Pancreas (tissue), 10 donors: ENCODE results near the gene ELANE. TPM values are rescaled to one million over a fixed set of nuclear protein-coding genes. Genes with fewer than 3 reads are reported as not detected.
"Not testable (repeated sequence)": the region's sequence is repeated elsewhere in the genome, so short reads cannot be mapped to it uniquely, and the experiment has no call there.

Experiments used
- ATAC-seq, 4 donors: fragments of 200-7000 bp; cut with Tn5 transposase; one replicate each; pipeline versions ENCODE4 v1.8.0 to v1.9.1; 2020; ENCODE audit warnings: mild to moderate bottlenecking in 4 of 4, moderate library complexity in 4 of 4
- DNase-seq, 6 donors: peaks; one replicate each; pipeline ENCODE4 v3.0.0-alpha.2; 2020
- FAIRE-seq: peaks from 2 replicates; lab custom pipeline; 2012; peaks lifted over from hg19 to GRCh38; lab: Jason Lieb, UNC
- H3K27ac ChIP-seq, 4 donors: fragments of 200-600 bp; sonication (generic); 1 replicate in 3 of 4; 2 replicates in 1 of 4; pipeline versions ENCODE4 v1.5.0 to v1.8.0; 2020
- H3K27me3 ChIP-seq, 4 donors: fragments of 200-600 bp; one replicate each; pipeline ENCODE4 v1.8.0; 2021
- H3K36me3 ChIP-seq, 3 donors: fragments of 200-600 bp; sonication (generic) in 1 of 3; one replicate each; pipeline versions ENCODE4 v1.5.0 to v1.8.0; 2020 to 2021
- H3K4me1 ChIP-seq, 3 donors: fragments of 200-600 bp; one replicate each; pipeline ENCODE4 v1.8.0; 2021
- H3K4me3 ChIP-seq, 4 donors: fragments of 200-600 bp; sonication (generic) in 2 of 4; one replicate each; pipeline versions ENCODE4 v1.5.0 to v1.8.0; 2020 to 2021
- H3K9me3 ChIP-seq, 4 donors: fragments of 200-600 bp; one replicate each; pipeline ENCODE4 v1.8.0; 2021
- CTCF ChIP-seq, 4 donors: fragments of 200-600 bp; sonication (generic) in 3 of 4; IDR thresholded peaks; one replicate each; pipeline versions ENCODE4 v1.5.0 to v1.8.0; 2021; ENCODE audit warnings: antibody characterized with exemption in 4 of 4
- WGBS, 2 donors: extraction: QIAGEN DNeasy Blood & Tissue Kit; methylation state at CpG; one replicate each; pipeline ENCODE4 v1.1.7; 2013; 5-methylcytosine and 5-hydroxymethylcytosine counted together
- intact Hi-C, 3 donors: fragments of 100-400 bp; cut with DNase I; formaldehyde crosslinking; loops; one replicate each; pipeline versions ENCODE4 v1.11.1 to v1.14.2; 2022
- polyA plus RNA-seq, 2 donors: library from polyadenylated mRNA; stranded (reverse); fragments of 200-250 nt; gene quantifications; one replicate each; pipeline ENCODE4 v1.2.3, GENCODE V29; 2013
- total RNA-seq, 6 donors: library from RNA; stranded (reverse); fragmentation: NEBNext Ultra II Directional in 4 of 6; extraction: Animal tissue kit (Norgen Biotek cat#: 25700) in 4 of 6; gene quantifications; one replicate each; pipeline versions ENCODE4 v1.2.1 to v1.2.4, GENCODE V29; 2021 to 2023
- donor health status: healthy with polysubstance abuse.
- donor health status: DM: no; HTN: no; CAD: no; lungs with moderate emphysema.
- donor health status: DM: no; HTN: no; CAD: no.
- donor health status: control.
- donor health status: control.
- donor health status: Bipolar disorder and iron deficiency.
- donor health status: DM: yes; HTN: yes; CAD: no.
- donor health status: DM: no; HTN: no; CAD: no.
- donor health status: DM: no; HTN: no; CAD: no.
- donor health status: DM: yes; HTN: yes; CAD: no.

The ELANE gene
- total and polyA plus RNA-seq, 8 donors, result 0.16 to 0.57 (median 0.27) TPM; not detected in 4

GRCh38 chr19:888581-889385 is 36.7 kb downstream of the ELANE start:
- peaks cover 0 to 35% (median 4%) of the 10 kb centered on the region in 3 donors for H3K36me3 ChIP-seq

GRCh38 chr19:889662-890295 is 37.7 kb downstream of the ELANE start:
- no peak for TF ChIP-seq CTCF (IDR thresholded peaks at IDR 0.05)
- Histone ChIP-seq H3K4me3 (no peak overlapping the region), H3K27ac (no peak overlapping the region), H3K36me3 (peaks cover 0 to 31% (median 4%) of the 10 kb centered on the region in 3 donors), H3K9me3 (no peaks in the 10 kb centered on the region), H3K4me1 (peaks cover 0 to 4% (median 0%) of the 10 kb centered on the region in 3 donors), H3K27me3 (no peaks in the 10 kb centered on the region)
- intact Hi-C loops, result no loop called here
- DNase-seq, result peak in 1 of 6 donors; percentile 80
- FAIRE-seq, result no peak
- no peak for ATAC-seq
- 94 to 96% methylated on average over 26 of the region's 26 CpGs for WGBS, 2 donors

More at GRCh38 chr19:888581-889385, 36.7 kb downstream of the ELANE start:
- H3K27ac ChIP-seq, result no peak overlapping the region
- FAIRE-seq (no peak), DNase-seq (peak in 1 of 6 donors; percentile 56), ATAC-seq (no peak)
- TF ChIP-seq CTCF (IDR thresholded peaks at IDR 0.05), result no peak
- intact Hi-C loops, result no loop called here
- H3K4me1 ChIP-seq, result peaks cover 0 to 4% (median 0%) of the 10 kb centered on the region in 3 donors
- H3K9me3 ChIP-seq, result no peaks in the 10 kb centered on the region
- H3K27me3 ChIP-seq, result no peaks in the 10 kb centered on the region
- WGBS, 2 donors, result 93 to 94% methylated on average over 30 of the region's 30 CpGs
- H3K4me3 ChIP-seq, result no peak overlapping the region

- intact Hi-C loops, result no loop called here
- FAIRE-seq (no peak), ATAC-seq (no peak), DNase-seq (peak in 2 of 6 donors; percentile 48 to 78)
- no peak for TF ChIP-seq CTCF (IDR thresholded peaks at IDR 0.05)
- 82 to 83% methylated on average over 18 of the region's 18 CpGs for WGBS, 2 donors
- Histone ChIP-seq H3K36me3 (peaks cover 0 to 25% (median 4%) of the 10 kb centered on the region in 3 donors), H3K27ac (peak overlapping the region in 2 of 4 donors; percentile 50 to 57), H3K27me3 (no peaks in the 10 kb centered on the region), H3K9me3 (no peaks in the 10 kb centered on the region), H3K4me1 (peaks cover 0 to 4% (median 0%) of the 10 kb centered on the region in 3 donors), H3K4me3 (peak overlapping the region in 2 of 4 donors; percentile 17 to 26)
These were observed 38.7 kb downstream of the ELANE start for GRCh38 chr19:890831-891230.

- ATAC-seq (peak; percentile 22 to 55 (median 36)), FAIRE-seq (peak; percentile 13), DNase-seq (peak; percentile 86 to 95 (median 90))
- intact Hi-C loops, H3K9me3 ChIP-seq, H3K27me3 ChIP-seq, H3K4me1 ChIP-seq: not testable (repeated sequence)
- 13 to 19% methylated on average over 47 to 50 of the region's 50 CpGs for WGBS, 2 donors
- H3K36me3 ChIP-seq, result peaks cover 0 to 17% (median 4%) of the 10 kb centered on the region in 3 donors
- peak overlapping the region; percentile 73 to 82 (median 78) for H3K4me3 ChIP-seq
- H3K27ac ChIP-seq, result peak overlapping the region; percentile 74 to 96 (median 88)
These were observed 39.5 kb downstream of the ELANE start for GRCh38 chr19:891421-892200.
